C4-2B (cell line): Measurements from ENCODE around the gene RBMS3.

Source experiments
- H3K27ac ChIP-seq: fragments of 450-650 bp; 2 replicates; pipeline ENCODE4 v1.5.1; 2017
- CTCF ChIP-seq: fragments of 450-650 bp; conservative IDR thresholded peaks from 2 replicates; pipeline ENCODE4 v1.5.1; 2017; ENCODE audit warnings: mild to moderate bottlenecking
- ZFX ChIP-seq: fragments of 450-650 bp; IDR thresholded peaks from 2 replicates; pipeline ENCODE4 v1.6.1; 2017

RBMS3 gene

GRCh38 chr3:29311795-29312194, 30.9 kb downstream of the RBMS3 start:
- no peak for TF ChIP-seq CTCF
- no peak for TF ChIP-seq ZFX
- no peak overlapping the region for H3K27ac ChIP-seq

GRCh38 chr3:29312395-29312794, 31.5 kb downstream of the RBMS3 start:
- H3K27ac ChIP-seq = no peak overlapping the region
- TF ChIP-seq CTCF (no peak), ZFX (no peak)

GRCh38 chr3:29312960-29313452, 32.1 kb downstream of the RBMS3 start:
- H3K27ac ChIP-seq = no peak overlapping the region

GRCh38 chr3:29313981-29314726, 33.3 kb downstream of the RBMS3 start:
- no peak overlapping the region for H3K27ac ChIP-seq
- TF ChIP-seq ZFX (no peak), CTCF (no peak)

More at GRCh38 chr3:29312960-29313452, 32.1 kb downstream of the RBMS3 start:
- no peak for TF ChIP-seq ZFX
- no peak for TF ChIP-seq CTCF

GRCh38 chr3:29314727-29315088, 33.8 kb downstream of the RBMS3 start:
- TF ChIP-seq CTCF (no peak), ZFX (no peak)
- no peak overlapping the region for H3K27ac ChIP-seq

- TF ChIP-seq CTCF (no peak), ZFX (no peak)
- no peak overlapping the region for H3K27ac ChIP-seq
These were observed 36.8 kb downstream of the RBMS3 start for GRCh38 chr3:29317659-29318173.

GRCh38 chr3:29318251-29318650, 37.4 kb downstream of the RBMS3 start:
- no peak for TF ChIP-seq ZFX
- TF ChIP-seq CTCF = no peak
- no peak overlapping the region for H3K27ac ChIP-seq
